Trophoblast cell (in vitro differentiated cells and primary cell): Measurements from ENCODE around the gene PIK3IP1.

Source experiments
- DNase-seq, 2 donors: peaks; one replicate each; pipeline ENCODE4 v3.0.0-alpha.2; 2016
- H2AFZ ChIP-seq: 2 replicates; pipeline ENCODE4 v1.6.1; 2013; ENCODE audit warnings: low read length, moderate library complexity, mild to moderate bottlenecking; ENCODE audit not compliant: insufficient read depth, poor library complexity
- H2AK5ac ChIP-seq: 2 replicates; pipeline ENCODE4 v1.6.1; 2013; ENCODE audit warnings: mild to moderate bottlenecking, low read length
- H2BK120ac ChIP-seq: 2 replicates; pipeline ENCODE4 v1.6.1; 2013; ENCODE audit warnings: low read length, mild to moderate bottlenecking, moderate library complexity; ENCODE audit not compliant: insufficient read depth, poor library complexity
- H2BK12ac ChIP-seq: 2 replicates; pipeline ENCODE4 v1.6.1; 2013; ENCODE audit warnings: mild to moderate bottlenecking, low read length, moderate library complexity
- H2BK5ac ChIP-seq: 2 replicates; pipeline ENCODE4 v1.6.1; 2013; ENCODE audit warnings: low read length, low read depth, moderate library complexity, mild to moderate bottlenecking; ENCODE audit not compliant: poor library complexity
- H3K14ac ChIP-seq: 2 replicates; pipeline ENCODE4 v1.6.1; 2013; ENCODE audit warnings: mild to moderate bottlenecking, low read length
- H3K18ac ChIP-seq: 2 replicates; pipeline ENCODE4 v1.6.1; 2013; ENCODE audit warnings: mild to moderate bottlenecking, low read length
- H3K23ac ChIP-seq: 2 replicates; pipeline ENCODE4 v1.6.1; 2013; ENCODE audit warnings: low read length
- H3K27ac ChIP-seq: 2 replicates; pipeline ENCODE4 v1.5.1; 2013; ENCODE audit warnings: low read depth, mild to moderate bottlenecking, inconsistent platforms, low read length, moderate library complexity
- H3K27me3 ChIP-seq: 2 replicates; pipeline ENCODE4 v1.6.1; 2013; ENCODE audit warnings: inconsistent platforms, mild to moderate bottlenecking, low read length, moderate library complexity; ENCODE audit not compliant: insufficient read depth
- H3K36me3 ChIP-seq, 2 experiments: 1 replicate in 1 of 2; 2 replicates in 1 of 2; pipeline ENCODE4 v1.6.1; 2013; ENCODE audit warnings: low read length in 2 of 2, mild to moderate bottlenecking in 2 of 2, moderate library complexity in 1 of 2; ENCODE audit not compliant: insufficient read depth in 2 of 2, control insufficient read depth in 1 of 2
- H3K4ac ChIP-seq: 2 replicates; pipeline ENCODE4 v1.6.1; 2013; ENCODE audit warnings: low read depth, mild to moderate bottlenecking, low read length, moderate library complexity
- H3K4me1 ChIP-seq, 2 experiments: 1 replicate in 1 of 2; 2 replicates in 1 of 2; pipeline ENCODE4 v1.6.1; 2013; ENCODE audit warnings: low read length in 2 of 2, mild to moderate bottlenecking in 2 of 2, moderate library complexity in 1 of 2; ENCODE audit not compliant: insufficient read depth in 2 of 2, control insufficient read depth in 1 of 2
- H3K4me2 ChIP-seq: 2 replicates; pipeline ENCODE4 v1.6.1; 2013; ENCODE audit warnings: inconsistent platforms, mild to moderate bottlenecking, low read length, moderate library complexity
- H3K4me3 ChIP-seq: 2 replicates; pipeline ENCODE4 v1.5.1; 2013; ENCODE audit warnings: mild to moderate bottlenecking, low read depth, low read length, inconsistent platforms
- H3K79me1 ChIP-seq: one replicate; pipeline ENCODE4 v1.6.1; 2013; ENCODE audit warnings: low read length
- H3K79me2 ChIP-seq: 2 replicates; pipeline ENCODE4 v1.6.1; 2013; ENCODE audit warnings: low read length, mild to moderate bottlenecking; ENCODE audit not compliant: control insufficient read depth, insufficient read depth, poor library complexity
- H3K9ac ChIP-seq: 2 replicates; pipeline ENCODE4 v1.6.1; 2013; ENCODE audit warnings: mild to moderate bottlenecking, low read length
- H3K9me3 ChIP-seq: 2 replicates; pipeline ENCODE4 v1.6.1; 2013; ENCODE audit warnings: low read depth, mild to moderate bottlenecking, control low read depth, inconsistent platforms, low read length; ENCODE audit not compliant: insufficient read depth
- H4K12ac ChIP-seq: 2 replicates; pipeline ENCODE4 v1.6.1; 2013; ENCODE audit warnings: low read depth, mild to moderate bottlenecking, low read length, moderate library complexity
- H4K8ac ChIP-seq: 2 replicates; pipeline ENCODE4 v1.6.1; 2013; ENCODE audit warnings: low read depth, mild to moderate bottlenecking, low read length, moderate library complexity
- H4K91ac ChIP-seq: one replicate; pipeline ENCODE4 v1.6.1; 2013; ENCODE audit warnings: low read depth, mild to moderate bottlenecking, low read length, moderate library complexity
- WGBS: extraction: QIAGEN DNeasy Blood & Tissue Kit; methylation state at CpG from one replicate; pipeline ENCODE4 v1.1.7; 2013; ENCODE audit warnings: missing lambda C conversion rate; ENCODE audit not compliant: insufficient read length, insufficient coverage; ENCODE audit errors: extremely low coverage; 5-methylcytosine and 5-hydroxymethylcytosine counted together

PIK3IP1 gene

DNA sequence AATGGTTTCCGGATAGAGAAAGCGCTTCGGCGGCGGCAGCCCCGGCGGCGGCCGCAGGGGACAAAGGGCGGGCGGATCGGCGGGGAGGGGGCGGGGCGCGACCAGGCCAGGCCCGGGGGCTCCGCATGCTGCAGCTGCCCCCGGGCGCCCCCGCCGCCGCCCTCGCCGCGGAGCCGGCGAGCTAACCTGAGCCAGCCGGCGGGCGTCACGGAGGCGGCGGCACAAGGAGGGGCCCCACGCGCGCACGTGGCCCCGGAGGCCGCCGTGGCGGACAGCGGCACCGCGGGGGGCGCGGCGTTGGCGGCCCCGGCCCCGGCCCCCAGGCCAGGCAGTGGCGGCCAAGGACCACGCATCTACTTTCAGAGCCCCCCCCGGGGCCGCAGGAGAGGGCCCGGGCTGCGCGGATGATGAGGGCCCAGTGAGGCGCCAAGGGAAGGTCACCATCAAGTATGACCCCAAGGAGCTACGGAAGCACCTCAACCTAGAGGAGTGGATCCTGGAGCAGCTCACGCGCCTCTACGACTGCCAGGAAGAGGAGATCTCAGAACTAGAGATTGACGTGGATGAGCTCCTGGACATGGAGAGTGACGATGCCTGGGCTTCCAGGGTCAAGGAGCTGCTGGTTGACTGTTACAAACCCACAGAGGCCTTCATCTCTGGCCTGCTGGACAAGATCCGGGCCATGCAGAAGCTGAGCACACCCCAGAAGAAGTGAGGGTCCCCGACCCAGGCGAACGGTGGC is 15.7 kb downstream of the PIK3IP1 start:
- Histone ChIP-seq H4K91ac (no peak overlapping the region), H3K23ac (no peak overlapping the region), H3K4ac (no peak overlapping the region), H2BK12ac (no peak overlapping the region), H3K4me3 (no peak overlapping the region), H2BK5ac (no peak overlapping the region), H4K8ac (no peak overlapping the region), H3K9ac (no peak overlapping the region), H3K27me3 (no peaks in the 10 kb centered on the region), H2AFZ (no peak overlapping the region), H3K79me2 (no peaks in the 10 kb centered on the region), H3K4me2 (no peak overlapping the region), H3K4me1 (peaks cover 12 to 13% of the 10 kb centered on the region in 2 experiments), H3K14ac (no peak overlapping the region), H3K79me1 (peaks cover 13% of the 10 kb centered on the region), H3K27ac (no peak overlapping the region), H2BK120ac (no peak overlapping the region), H4K12ac (no peak overlapping the region), H2AK5ac (no peak overlapping the region), H3K9me3 (no peaks in the 10 kb centered on the region), H3K36me3 (peaks cover 56 to 69% of the 10 kb centered on the region in 2 experiments), H3K18ac (no peak overlapping the region)
- no peak for DNase-seq
- no CpG with 5 or more reads among the region's 69 CpGs for WGBS

DNA sequence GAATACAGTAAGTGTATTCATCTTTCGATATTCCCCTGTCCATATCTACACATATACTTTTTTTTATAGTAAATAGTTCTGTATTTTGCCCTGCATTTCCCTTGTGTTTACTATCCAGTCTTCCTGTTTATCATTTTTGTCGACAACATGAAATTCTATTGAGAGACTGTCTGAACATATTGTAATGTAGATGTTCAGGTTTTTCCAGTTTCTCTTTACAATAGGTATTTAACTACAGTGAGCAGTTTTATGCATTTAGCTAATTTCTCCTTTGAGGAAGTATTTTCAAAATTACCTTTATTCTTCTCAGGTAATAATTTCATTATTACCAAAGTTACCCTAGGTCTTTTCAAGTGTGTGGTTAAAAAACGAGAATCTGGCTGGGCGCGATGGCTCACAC is 16.7 kb downstream of the PIK3IP1 start:
- H4K8ac ChIP-seq, result no peak overlapping the region
- H3K9ac ChIP-seq, result no peak overlapping the region
- DNase-seq, result peak; percentile 49 to 92
- no peak overlapping the region for H2AK5ac ChIP-seq
- no peak overlapping the region for H2AFZ ChIP-seq
- H3K14ac ChIP-seq, result no peak overlapping the region
- no peak overlapping the region for H2BK5ac ChIP-seq
- peaks cover 3% of the 10 kb centered on the region for H3K79me2 ChIP-seq
- H3K9me3 ChIP-seq, result peaks cover 2% of the 10 kb centered on the region
- no peak overlapping the region for H4K91ac ChIP-seq
- H3K36me3 ChIP-seq, result peaks cover 64 to 76% of the 10 kb centered on the region in 2 experiments
- no peak overlapping the region for H3K27ac ChIP-seq
- H3K79me1 ChIP-seq, result peaks cover 17% of the 10 kb centered on the region
- no peak overlapping the region for H3K23ac ChIP-seq
- no peak overlapping the region for H3K4me2 ChIP-seq
- no peak overlapping the region for H4K12ac ChIP-seq
- WGBS, result no CpG with 5 or more reads among the region's 5 CpGs
- H3K4ac ChIP-seq, result no peak overlapping the region
- no peaks in the 10 kb centered on the region for H3K27me3 ChIP-seq
- H2BK120ac ChIP-seq, result no peak overlapping the region
- H3K18ac ChIP-seq, result no peak overlapping the region
- peaks cover 20% of the 10 kb centered on the region in 2 experiments for H3K4me1 ChIP-seq
- H2BK12ac ChIP-seq, result no peak overlapping the region
- H3K4me3 ChIP-seq, result no peak overlapping the region

DNA sequence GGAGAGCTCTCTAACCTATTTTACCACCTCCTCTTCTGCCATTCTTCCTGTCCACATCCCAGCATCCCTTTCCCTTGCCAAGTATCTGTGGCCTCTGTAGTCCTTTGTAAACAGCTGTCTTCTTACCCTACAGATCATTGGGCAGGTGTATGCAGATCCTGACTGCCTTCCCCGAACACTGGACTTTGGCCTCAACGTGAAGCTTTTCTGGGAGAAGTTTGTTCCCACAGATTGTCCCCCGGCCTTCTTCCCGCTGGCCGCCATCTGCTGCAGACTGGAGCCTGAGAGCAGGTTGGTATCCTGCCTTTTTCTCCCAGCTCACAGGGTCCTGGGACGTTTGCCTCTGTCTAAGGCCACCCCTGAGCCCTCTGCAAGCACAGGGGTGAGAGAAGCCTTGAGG is 17.3 kb downstream of the PIK3IP1 start:
- Histone ChIP-seq H3K27ac (no peak overlapping the region), H3K4me3 (no peak overlapping the region), H2BK120ac (peak overlapping the region; percentile 39), H3K23ac (no peak overlapping the region), H3K4me2 (no peak overlapping the region), H3K36me3 (peaks cover 66 to 74% of the 10 kb centered on the region in 2 experiments), H4K8ac (peak overlapping the region; percentile 35), H3K14ac (no peak overlapping the region), H2AFZ (no peak overlapping the region), H3K79me2 (peaks cover 5% of the 10 kb centered on the region), H3K27me3 (no peaks in the 10 kb centered on the region), H2BK5ac (peak overlapping the region; percentile 38), H2BK12ac (peak overlapping the region; percentile 42), H4K12ac (no peak overlapping the region), H3K4ac (no peak overlapping the region), H2AK5ac (no peak overlapping the region), H3K18ac (peak overlapping the region; percentile 72), H3K9me3 (peaks cover 2% of the 10 kb centered on the region), H3K4me1 (peaks cover 25 to 26% of the 10 kb centered on the region in 2 experiments), H3K79me1 (peaks cover 23% of the 10 kb centered on the region), H3K9ac (no peak overlapping the region), H4K91ac (peak overlapping the region; percentile 37)
- no CpG with 5 or more reads among the region's 6 CpGs for WGBS
- DNase-seq, result no peak

DNA sequence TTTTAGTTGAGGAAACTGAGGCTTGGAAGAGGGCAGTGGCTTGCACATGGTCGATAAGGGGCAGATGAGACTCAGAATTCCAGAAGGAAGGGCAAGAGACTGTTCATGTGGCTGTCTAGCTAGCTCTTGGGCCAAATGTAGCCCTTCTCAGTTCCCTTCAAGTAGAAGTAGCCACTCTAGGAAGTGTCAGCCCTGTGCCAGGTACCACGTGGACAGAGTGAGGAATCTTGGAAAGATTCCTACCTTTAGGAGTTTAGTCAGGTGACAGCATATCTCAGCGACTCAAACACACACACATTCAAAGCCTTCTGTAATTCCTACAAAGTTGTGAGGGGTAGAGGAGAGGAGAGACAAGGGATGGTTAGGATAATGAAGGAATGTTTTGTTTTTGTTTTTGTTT is 18.3 kb downstream of the PIK3IP1 start:
- H3K14ac ChIP-seq, result no peak overlapping the region
- H3K79me2 ChIP-seq, result peaks cover 6% of the 10 kb centered on the region
- H3K27me3 ChIP-seq, result no peaks in the 10 kb centered on the region
- H3K79me1 ChIP-seq, result peaks cover 25% of the 10 kb centered on the region
- no peak overlapping the region for H2BK120ac ChIP-seq
- no peak overlapping the region for H4K91ac ChIP-seq
- no peak overlapping the region for H3K4me2 ChIP-seq
- no peak overlapping the region for H3K27ac ChIP-seq
- no peak overlapping the region for H3K4me3 ChIP-seq
- H3K4ac ChIP-seq, result peak overlapping the region; percentile 9
- H3K23ac ChIP-seq, result no peak overlapping the region
- no peak overlapping the region for H4K12ac ChIP-seq
- peaks cover 64 to 67% of the 10 kb centered on the region in 2 experiments for H3K36me3 ChIP-seq
- H3K9me3 ChIP-seq, result peaks cover 2% of the 10 kb centered on the region
- no peak overlapping the region for H2AFZ ChIP-seq
- H4K8ac ChIP-seq, result no peak overlapping the region
- WGBS, result no CpG with 5 or more reads among the region's 3 CpGs
- no peak overlapping the region for H3K9ac ChIP-seq
- no peak overlapping the region for H2BK12ac ChIP-seq
- no peak overlapping the region for H3K18ac ChIP-seq
- H2BK5ac ChIP-seq, result no peak overlapping the region
- DNase-seq, result peak in 1 of 2 donors; percentile 49
- no peak overlapping the region for H2AK5ac ChIP-seq
- peaks cover 30% of the 10 kb centered on the region in 2 experiments for H3K4me1 ChIP-seq
